ENCODE data around the gene SLC25A21. TPM values are rescaled to one million over a fixed set of nuclear protein-coding genes. Genes with fewer than 3 reads are reported as not detected.

SLC25A21 gene
- polyA plus RNA-seq, 1 experiment, result 1.5 TPM

DNA sequence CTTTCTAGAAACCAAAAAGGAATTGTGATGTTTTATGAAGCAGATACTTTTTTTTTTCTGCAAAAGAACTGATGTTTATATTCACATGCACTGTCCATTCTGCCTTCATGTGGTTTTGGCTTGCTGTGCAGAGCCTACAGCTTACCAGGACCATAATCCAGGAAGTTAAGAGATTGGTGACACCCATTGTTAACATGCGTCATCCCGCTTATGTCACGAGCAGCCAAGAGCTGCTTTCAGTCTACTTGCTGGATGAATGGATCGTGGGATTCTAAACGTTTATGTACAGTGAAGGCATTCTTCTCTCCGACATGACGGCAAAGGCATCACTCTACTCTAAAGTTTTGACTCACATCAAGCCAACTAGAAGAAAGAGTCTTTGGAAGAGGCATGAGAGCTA, 434.1 kb downstream of the SLC25A21 start:
- Histone ChIP-seq H3K9me3 (ENCODE audit: control insufficient read depth, insufficient read depth, low read length) (no peaks in the 10 kb centered on the region), H3K27me3 (ENCODE audit: control insufficient read depth, insufficient read depth, low read length) (no peaks in the 10 kb centered on the region), H3K27ac (ENCODE audit: low read depth, low read length) (no peak overlapping the region), H3K4me3 (ENCODE audit: low read depth, low read length) (no peak overlapping the region)
- CTCF ChIA-PET, result interaction anchor here (1.0 to 2.4 kb wide), 3 partner anchors 9 to 412 kb away, joined by 5 to 13 read pairs (median 6); no protein-coding TSS in a partner anchor
- no peak for DNase-seq (ENCODE audit: low read depth, low spot score)
- TF ChIP-seq, protein P1, sequence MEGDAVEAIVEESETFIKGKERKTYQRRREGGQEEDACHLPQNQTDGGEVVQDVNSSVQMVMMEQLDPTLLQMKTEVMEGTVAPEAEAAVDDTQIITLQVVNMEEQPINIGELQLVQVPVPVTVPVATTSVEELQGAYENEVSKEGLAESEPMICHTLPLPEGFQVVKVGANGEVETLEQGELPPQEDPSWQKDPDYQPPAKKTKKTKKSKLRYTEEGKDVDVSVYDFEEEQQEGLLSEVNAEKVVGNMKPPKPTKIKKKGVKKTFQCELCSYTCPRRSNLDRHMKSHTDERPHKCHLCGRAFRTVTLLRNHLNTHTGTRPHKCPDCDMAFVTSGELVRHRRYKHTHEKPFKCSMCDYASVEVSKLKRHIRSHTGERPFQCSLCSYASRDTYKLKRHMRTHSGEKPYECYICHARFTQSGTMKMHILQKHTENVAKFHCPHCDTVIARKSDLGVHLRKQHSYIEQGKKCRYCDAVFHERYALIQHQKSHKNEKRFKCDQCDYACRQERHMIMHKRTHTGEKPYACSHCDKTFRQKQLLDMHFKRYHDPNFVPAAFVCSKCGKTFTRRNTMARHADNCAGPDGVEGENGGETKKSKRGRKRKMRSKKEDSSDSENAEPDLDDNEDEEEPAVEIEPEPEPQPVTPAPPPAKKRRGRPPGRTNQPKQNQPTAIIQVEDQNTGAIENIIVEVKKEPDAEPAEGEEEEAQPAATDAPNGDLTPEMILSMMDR (IDR thresholded peaks at IDR 0.05; ENCODE audit: low read depth, low read length), result no peak
- POLR2A ChIA-PET, result no interaction called here

DNA sequence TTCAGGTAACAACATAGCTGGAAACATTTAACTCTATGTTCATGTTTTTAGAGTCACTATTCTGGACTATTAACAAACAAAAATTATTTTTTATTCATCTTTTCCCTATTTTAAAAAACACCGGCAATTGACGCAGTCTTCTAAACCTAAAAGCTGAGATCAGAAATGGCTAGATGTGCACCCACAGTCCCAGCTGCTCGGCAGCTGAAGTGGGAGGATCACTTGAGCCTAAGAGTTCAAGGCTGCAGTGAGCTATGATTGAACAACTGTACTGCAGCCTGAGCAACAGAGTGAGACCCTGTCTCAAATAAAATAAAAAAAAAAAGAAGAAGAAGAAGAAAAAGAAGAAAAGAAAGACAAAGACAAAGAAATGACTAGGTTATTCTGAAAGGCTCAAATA, 446.3 kb downstream of the SLC25A21 start:
- ChIA-PET CTCF (no interaction called here), POLR2A (no interaction called here)
- no peak overlapping the region for H3K4me3 ChIP-seq (ENCODE audit: low read depth, low read length)
- no peaks in the 10 kb centered on the region for H3K27me3 ChIP-seq (ENCODE audit: control insufficient read depth, insufficient read depth, low read length)
- no peak overlapping the region for H3K27ac ChIP-seq (ENCODE audit: low read depth, low read length)
- TF ChIP-seq, protein P1 (IDR thresholded peaks at IDR 0.05; ENCODE audit: low read depth, low read length), result no peak
- no peaks in the 10 kb centered on the region for H3K9me3 ChIP-seq (ENCODE audit: control insufficient read depth, insufficient read depth, low read length)
- no peak for DNase-seq (ENCODE audit: low read depth, low spot score)

DNA sequence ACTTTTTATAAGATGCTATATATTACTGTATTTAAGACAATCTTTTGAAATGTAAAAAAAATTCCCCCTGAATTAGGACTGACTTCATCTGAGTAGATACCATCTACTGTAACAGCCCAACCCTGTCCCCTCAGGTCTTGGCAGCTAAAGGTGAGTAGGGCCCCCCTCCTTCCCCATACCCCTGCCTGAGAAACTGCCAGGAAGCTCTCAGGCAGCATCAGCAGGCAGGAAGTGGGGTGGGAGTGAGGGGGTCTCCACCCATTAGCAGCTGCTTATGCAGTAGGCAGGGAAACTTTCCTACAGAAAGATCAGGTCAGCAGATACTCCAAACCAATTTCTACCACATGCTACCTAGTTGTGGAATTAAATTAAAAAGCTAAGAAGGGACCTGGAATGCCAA, 448.2 kb downstream of the SLC25A21 start:
- H3K27me3 ChIP-seq (ENCODE audit: control insufficient read depth, insufficient read depth, low read length), result no peaks in the 10 kb centered on the region
- CTCF ChIA-PET, result no interaction called here
- POLR2A ChIA-PET, result no interaction called here
- TF ChIP-seq, protein P1 (IDR thresholded peaks at IDR 0.05; ENCODE audit: low read depth, low read length), result no peak
- H3K4me3 ChIP-seq (ENCODE audit: low read depth, low read length), result no peak overlapping the region
- H3K27ac ChIP-seq (ENCODE audit: low read depth, low read length), result no peak overlapping the region
- no peak for DNase-seq (ENCODE audit: low read depth, low spot score)
- H3K9me3 ChIP-seq (ENCODE audit: control insufficient read depth, insufficient read depth, low read length), result no peaks in the 10 kb centered on the region

DNA sequence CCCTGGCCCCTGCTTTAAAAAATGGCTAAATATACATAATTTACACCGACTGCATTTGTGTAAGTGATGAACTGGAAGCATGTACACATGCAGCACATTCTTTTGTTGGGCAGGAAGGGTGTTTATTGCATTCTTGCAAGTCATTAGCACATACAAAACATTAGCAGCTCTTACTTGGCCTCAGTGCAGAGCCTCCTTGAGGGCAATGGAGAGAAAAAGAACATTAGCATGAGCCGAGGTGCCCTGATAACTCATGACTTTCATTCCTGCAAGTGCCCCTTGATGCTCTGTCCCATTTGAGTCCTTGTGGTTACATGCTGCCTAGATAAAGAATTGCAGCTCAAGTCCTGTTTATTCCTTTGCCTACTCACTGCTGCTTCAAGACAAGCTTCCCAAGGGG, 448.9 kb downstream of the SLC25A21 start:
- H3K9me3 ChIP-seq (ENCODE audit: control insufficient read depth, insufficient read depth, low read length), result no peaks in the 10 kb centered on the region
- CTCF ChIA-PET, result no interaction called here
- H3K27me3 ChIP-seq (ENCODE audit: control insufficient read depth, insufficient read depth, low read length), result no peaks in the 10 kb centered on the region
- H3K4me3 ChIP-seq (ENCODE audit: low read depth, low read length), result no peak overlapping the region
- TF ChIP-seq, protein P1 (IDR thresholded peaks at IDR 0.05; ENCODE audit: low read depth, low read length), result no peak
- H3K27ac ChIP-seq (ENCODE audit: low read depth, low read length), result no peak overlapping the region
- DNase-seq (ENCODE audit: low read depth, low spot score), result no peak
- POLR2A ChIA-PET, result no interaction called here

DNA sequence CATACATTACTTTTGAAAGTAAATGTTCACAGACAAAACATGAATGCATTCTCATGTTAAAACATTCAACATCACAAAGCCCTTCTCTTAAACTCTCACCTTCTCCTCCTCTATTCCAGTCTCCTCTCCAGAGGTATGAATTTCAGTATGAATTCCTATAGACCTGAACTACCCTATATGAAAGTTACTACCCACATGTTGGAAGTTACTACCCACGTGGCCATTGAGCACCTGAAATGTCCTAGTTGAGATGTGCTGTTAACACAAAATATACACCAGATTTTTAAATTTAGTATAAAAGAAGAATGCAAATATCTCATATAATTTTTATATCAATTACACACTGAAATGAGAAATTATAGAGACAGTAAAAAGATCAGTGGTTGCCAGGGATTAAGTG, 450.5 kb downstream of the SLC25A21 start:
- Histone ChIP-seq H3K9me3 (ENCODE audit: control insufficient read depth, insufficient read depth, low read length) (no peaks in the 10 kb centered on the region), H3K27ac (ENCODE audit: low read depth, low read length) (no peak overlapping the region), H3K4me3 (ENCODE audit: low read depth, low read length) (no peak overlapping the region), H3K27me3 (ENCODE audit: control insufficient read depth, insufficient read depth, low read length) (no peaks in the 10 kb centered on the region)
- POLR2A ChIA-PET, result no interaction called here
- CTCF ChIA-PET, result no interaction called here
- TF ChIP-seq, protein P1 (IDR thresholded peaks at IDR 0.05; ENCODE audit: low read depth, low read length), result no peak
- no peak for DNase-seq (ENCODE audit: low read depth, low spot score)
